HG03457 (cell line): ENCODE measurements around the gene AGAP1.

Experiments used
- ATAC-seq: cut with Tn5 transposase; IDR thresholded peaks from one replicate; pipeline ENCODE4 v1.9.1; 2021; ENCODE audit warnings: moderate number of reproducible peaks; ENCODE audit not compliant: unreplicated experiment

Gene AGAP1

GRCh38 chr2:235951982-235952381 lies 458.1 kb downstream of the AGAP1 start:
- no peak for ATAC-seq

- no peak for ATAC-seq
Measured at GRCh38 chr2:235952714-235953113, 458.9 kb downstream of the AGAP1 start.

DNA sequence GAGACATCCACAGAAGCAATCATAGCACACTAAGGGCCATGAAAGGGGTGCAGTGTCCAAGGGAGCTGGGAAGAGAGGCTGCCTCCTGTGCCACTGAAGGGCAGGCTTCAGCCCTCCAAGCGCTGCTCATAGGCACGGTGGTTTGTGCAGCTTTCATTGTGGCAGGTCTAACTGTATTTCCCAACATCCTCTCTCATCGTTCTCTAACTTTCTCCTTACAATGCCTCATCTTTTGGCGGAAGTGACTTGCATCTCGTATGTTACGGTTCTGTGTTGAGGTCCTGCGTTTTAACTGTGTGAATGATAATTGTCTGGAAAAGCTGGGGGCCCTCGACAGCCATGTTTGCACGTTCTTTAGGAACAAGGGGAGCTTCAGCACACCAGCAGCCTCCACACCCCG lies 460.4 kb downstream of the AGAP1 start:
- ATAC-seq, result no peak

GRCh38 chr2:235954888-235955480 lies 461.1 kb downstream of the AGAP1 start:
- ATAC-seq, result no peak

GRCh38 chr2:235955664-235956063 lies 461.8 kb downstream of the AGAP1 start:
- no peak for ATAC-seq

GRCh38 chr2:235956281-235956970 lies 462.6 kb downstream of the AGAP1 start:
- ATAC-seq, result no peak

- ATAC-seq, result no peak
Measured at GRCh38 chr2:235957251-235957650, 463.4 kb downstream of the AGAP1 start.

- no peak for ATAC-seq
Measured at GRCh38 chr2:235958221-235958930, 464.5 kb downstream of the AGAP1 start.

DNA sequence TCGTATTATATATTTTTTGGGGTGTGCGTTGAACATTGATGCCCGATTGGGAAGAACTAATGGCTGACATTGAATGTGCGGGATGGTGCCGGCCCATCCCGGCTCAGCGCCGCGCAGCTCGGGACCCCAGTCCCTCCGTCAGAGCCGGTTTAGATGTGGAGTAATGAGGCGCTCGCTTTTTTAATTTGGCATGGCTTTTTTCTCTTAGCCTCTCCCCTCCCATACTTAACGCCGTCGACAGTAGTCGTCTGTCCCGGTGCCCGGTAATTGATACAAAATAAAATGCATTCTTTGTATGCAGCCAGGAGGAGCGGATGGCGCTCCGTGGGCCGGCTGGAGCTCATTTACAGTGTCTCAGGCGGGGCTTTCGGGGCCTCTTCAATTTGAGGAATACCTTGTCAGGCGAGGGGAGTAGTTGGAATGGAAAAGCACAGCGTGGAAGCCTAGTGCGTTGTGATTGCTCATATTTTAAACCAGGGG lies 465.1 kb downstream of the AGAP1 start:
- ATAC-seq, result no peak

DNA sequence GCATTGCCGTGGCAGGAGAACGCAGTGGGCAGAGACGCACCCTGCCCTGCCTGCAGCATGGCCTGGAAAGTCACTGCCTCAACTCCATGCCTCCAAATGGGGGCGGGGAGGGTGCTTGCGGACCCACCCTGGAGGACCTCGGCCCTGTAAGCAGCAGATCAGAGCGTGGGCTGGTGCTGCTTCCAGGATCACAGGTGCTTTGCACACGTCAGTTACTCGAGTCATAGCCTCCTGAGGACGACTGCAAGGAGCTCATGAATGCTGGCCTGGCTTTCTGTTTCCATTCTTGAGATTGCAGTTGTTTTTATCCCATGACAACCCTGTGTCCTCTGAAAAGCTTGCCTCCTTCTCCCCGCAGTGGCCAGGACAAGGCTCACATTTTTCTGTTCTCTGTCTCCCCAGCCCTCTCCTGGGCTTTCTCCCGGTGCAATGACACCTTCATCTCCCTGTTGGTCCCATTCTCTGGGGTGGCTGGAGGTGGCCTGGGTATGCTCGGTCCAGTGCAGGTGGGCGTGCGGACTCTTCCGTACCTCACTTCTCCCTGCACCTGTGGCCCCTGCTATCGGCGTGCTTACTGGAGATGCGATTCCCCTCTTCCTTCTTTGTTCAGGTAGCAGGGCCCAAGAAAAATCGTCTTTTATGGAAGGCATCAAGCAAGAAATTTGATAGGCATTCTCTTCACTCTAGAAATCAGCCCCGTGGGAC lies 466.3 kb downstream of the AGAP1 start:
- ATAC-seq, result no peak

DNA sequence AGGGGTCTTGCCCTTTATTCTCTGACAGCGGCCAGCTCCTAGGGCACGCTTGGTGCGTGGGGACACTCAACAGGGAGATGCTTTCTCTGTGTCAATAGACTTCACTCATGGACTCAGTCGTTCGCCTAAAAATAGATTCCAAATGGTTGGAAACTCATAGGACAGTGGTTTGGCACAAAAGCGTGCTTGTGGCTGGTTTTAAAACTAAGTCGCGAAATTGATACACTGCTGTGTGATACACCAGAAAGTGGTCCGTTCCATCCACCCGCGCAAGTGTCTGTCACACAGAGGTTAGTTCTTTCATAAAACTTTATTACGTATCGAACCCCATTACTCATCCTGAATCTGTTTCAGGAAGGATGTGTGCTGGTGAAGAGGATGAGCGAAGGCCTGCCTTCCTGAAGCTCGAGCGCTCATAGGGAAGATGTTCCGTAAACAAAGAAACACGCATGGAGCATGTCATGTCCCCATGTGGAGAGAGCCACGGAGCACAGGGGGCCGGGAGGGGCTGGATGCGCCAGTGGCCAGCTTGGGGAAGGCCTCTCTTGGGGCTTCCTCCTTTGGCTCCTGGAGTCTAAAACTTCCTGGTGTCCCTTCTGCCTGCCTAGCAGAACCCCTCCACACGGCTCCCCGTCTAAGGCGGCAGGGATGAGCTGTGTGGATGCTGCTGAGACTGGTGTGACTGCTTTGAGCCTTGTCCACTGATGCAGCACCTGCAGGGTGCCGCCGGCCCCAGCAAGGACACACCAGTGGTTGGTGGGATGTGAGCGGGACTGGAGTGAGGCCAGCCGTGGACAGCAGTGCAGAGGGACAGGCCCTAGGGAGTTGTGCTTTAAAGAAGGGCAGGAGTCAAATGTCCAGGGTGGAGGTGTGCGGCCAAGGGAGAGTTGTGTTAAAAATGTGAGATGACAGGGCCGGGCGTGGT lies 467.1 kb downstream of the AGAP1 start:
- no peak for ATAC-seq

- ATAC-seq, result no peak
Measured at GRCh38 chr2:235961711-235962110, 467.9 kb downstream of the AGAP1 start.

- ATAC-seq, result no peak
Measured at GRCh38 chr2:235963853-235964577, 470.2 kb downstream of the AGAP1 start.

DNA sequence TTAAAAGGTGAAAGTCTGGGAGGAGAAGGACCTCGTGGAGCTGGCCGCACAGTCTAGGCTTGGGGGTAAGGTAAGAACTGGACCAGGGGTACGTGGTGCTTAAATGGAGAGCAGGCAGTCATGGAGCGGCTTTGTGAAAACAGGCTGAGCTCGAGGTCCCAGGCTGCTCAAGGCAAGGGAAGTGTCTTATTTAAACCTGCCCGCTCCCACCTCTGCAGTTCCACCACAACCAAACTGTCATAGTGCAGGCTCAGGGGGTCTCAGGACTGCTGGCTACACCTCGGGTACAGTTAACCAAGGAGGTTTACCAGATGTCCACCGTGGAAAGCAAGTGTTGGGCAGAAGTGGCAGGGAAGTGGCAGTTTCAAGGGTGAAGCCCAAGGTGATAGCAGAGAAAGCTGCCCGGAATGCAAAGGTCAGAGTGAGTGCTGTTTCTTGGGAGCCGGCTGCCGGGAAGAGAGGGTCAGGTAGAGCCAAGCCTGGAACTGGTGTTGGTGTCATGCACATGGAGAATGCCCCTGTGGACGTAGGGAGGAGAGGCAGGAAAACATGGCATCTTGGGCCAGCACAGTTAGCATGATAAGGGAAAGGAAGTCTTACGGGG lies 471.0 kb downstream of the AGAP1 start:
- no peak for ATAC-seq

- no peak for ATAC-seq
Measured at GRCh38 chr2:235966396-235966795, 472.6 kb downstream of the AGAP1 start.

GRCh38 chr2:235966932-235967757 lies 473.3 kb downstream of the AGAP1 start:
- no peak for ATAC-seq

- no peak for ATAC-seq
Measured at GRCh38 chr2:235968155-235968554, 474.3 kb downstream of the AGAP1 start.

GRCh38 chr2:235968616-235969324 lies 474.9 kb downstream of the AGAP1 start:
- ATAC-seq, result no peak
